HepG2 (cell line): ENCODE results near the gene GNG10. TPM values are rescaled to one million over a fixed set of nuclear protein-coding genes. Genes with fewer than 3 reads are reported as not detected.
A peak's percentile ranks its signal among the peaks of the same experiment; 100 is the strongest.

Experiments used
- ETV6 ChIP-seq: sonication (generic); formaldehyde crosslinking; conservative IDR thresholded peaks from 2 replicates; pipeline ENCODE4 v1.4.0; 2020; ENCODE audit warnings: missing genetic modification reagents
- HOXA7 ChIP-seq: sonication (generic); formaldehyde crosslinking; IDR thresholded peaks from 2 replicates; pipeline ENCODE4 v1.8.1; 2022; ENCODE audit warnings: mild to moderate bottlenecking, missing genetic modification reagents, moderate library complexity
- NCOA5 ChIP-seq: sonication (generic); formaldehyde crosslinking; IDR thresholded peaks from 2 replicates; pipeline ENCODE4 v1.4.0; 2020; ENCODE audit warnings: missing genetic modification reagents
- NFAT5 ChIP-seq: sonication (generic); formaldehyde crosslinking; IDR thresholded peaks from 2 replicates; pipeline ENCODE4 v1.4.0; 2020; ENCODE audit warnings: missing genetic modification reagents
- PCBP1 ChIP-seq: fragments of 200-400 bp; formaldehyde crosslinking; IDR thresholded peaks from 2 replicates; pipeline ENCODE4 v1.6.1; 2017; ENCODE audit warnings: mild to moderate bottlenecking, low read depth, low read length, borderline replicate concordance
- SKI ChIP-seq: fragments of 450-650 bp; IDR thresholded peaks from one replicate; pipeline ENCODE4 v1.6.1; 2018; ENCODE audit warnings: mild to moderate bottlenecking; ENCODE audit not compliant: partially characterized antibody
- SOX6 ChIP-seq, 2 experiments: fragments of 450-650 bp in 1 of 2; sonication (generic) in 1 of 2; formaldehyde crosslinking in 1 of 2; IDR thresholded peaks; 2 replicates each; pipeline versions ENCODE4 v1.4.0 to v1.6.1; 2017 to 2020; ENCODE audit warnings: antibody characterized with exemption in 1 of 2, mild to moderate bottlenecking in 1 of 2, missing genetic modification reagents in 1 of 2
- TGIF2 ChIP-seq: IDR thresholded peaks from 2 replicates; pipeline ENCODE4 v1.6.1; 2016; ENCODE audit warnings: control low read depth, missing compliant biosample characterization
- ZNF20 ChIP-seq: sonication (generic); formaldehyde crosslinking; IDR thresholded peaks from 2 replicates; pipeline ENCODE4 v1.4.0; 2020; ENCODE audit warnings: mild to moderate bottlenecking, moderate library complexity, missing genetic modification reagents
- ZNF512B ChIP-seq: sonication (generic); formaldehyde crosslinking; IDR thresholded peaks from 2 replicates; pipeline ENCODE4 v1.5.1; 2020; ENCODE audit warnings: missing genetic modification reagents, mild to moderate bottlenecking, borderline replicate concordance
- ZNF598 ChIP-seq: sonication (generic); formaldehyde crosslinking; IDR thresholded peaks from 2 replicates; pipeline ENCODE4 v1.5.1; 2020; ENCODE audit warnings: mild to moderate bottlenecking, missing genetic modification reagents, borderline replicate concordance
- polyA plus RNA-seq, 8 experiments: library from polyadenylated mRNA; depleted of rRNA in 3 of 8; stranded (reverse) in 7 of 8; unstranded in 1 of 8; fragments of >200 nt; fragmentation: Illumina TruSeq in 4 of 8; extraction: Trizol in 4 of 8; gene quantifications; 2 replicates each; pipeline versions ENCODE4 v1.2.1 to v1.2.3, GENCODE V29; 2011 to 2016; ENCODE audit warnings: low read depth in 4 of 8, missing spikeins in 1 of 8, mixed read lengths in 1 of 8; ENCODE audit not compliant: insufficient read depth in 1 of 8
- total RNA-seq, 5 experiments: library from RNA; depleted of rRNA; stranded (reverse); fragments of >200 nt; fragmentation: Illumina TruSeq; extraction: Trizol; gene quantifications; 2 replicates each; pipeline ENCODE4 v1.2.3, GENCODE V29; 2016; ENCODE audit warnings: low read depth in 1 of 5
- TF ChIP-seq, protein P1 (sequence below): sonication (generic); formaldehyde crosslinking; IDR thresholded peaks from 2 replicates; pipeline ENCODE4 v1.9.0; 2021; ENCODE audit warnings: missing genetic modification reagents, borderline replicate concordance
- TF ChIP-seq, protein P2 (sequence below): sonication (generic); formaldehyde crosslinking; IDR thresholded peaks from 2 replicates; pipeline ENCODE4 v1.4.0; 2020; ENCODE audit warnings: mild to moderate bottlenecking, missing genetic modification reagents
- TF ChIP-seq, protein P3 (sequence below): IDR thresholded peaks from 2 replicates; pipeline ENCODE4 v1.6.1; 2016; ENCODE audit warnings: low read depth

GNG10 gene
- total and polyA plus RNA-seq, 2 of the 13 experiments (the other 11 are each of a cell fraction or from before 2014, with no cell fraction given), result 29.8 to 32.4 TPM

- 0 out of 2 replicates have a peak, but pooled peaks have one; percentile 30 for TF ChIP-seq NFAT5
- TF ChIP-seq ZNF598 (CRISPR knock-in tag), result no peak
- TF ChIP-seq SKI, result peak; percentile 9
- TF ChIP-seq, protein P1, sequence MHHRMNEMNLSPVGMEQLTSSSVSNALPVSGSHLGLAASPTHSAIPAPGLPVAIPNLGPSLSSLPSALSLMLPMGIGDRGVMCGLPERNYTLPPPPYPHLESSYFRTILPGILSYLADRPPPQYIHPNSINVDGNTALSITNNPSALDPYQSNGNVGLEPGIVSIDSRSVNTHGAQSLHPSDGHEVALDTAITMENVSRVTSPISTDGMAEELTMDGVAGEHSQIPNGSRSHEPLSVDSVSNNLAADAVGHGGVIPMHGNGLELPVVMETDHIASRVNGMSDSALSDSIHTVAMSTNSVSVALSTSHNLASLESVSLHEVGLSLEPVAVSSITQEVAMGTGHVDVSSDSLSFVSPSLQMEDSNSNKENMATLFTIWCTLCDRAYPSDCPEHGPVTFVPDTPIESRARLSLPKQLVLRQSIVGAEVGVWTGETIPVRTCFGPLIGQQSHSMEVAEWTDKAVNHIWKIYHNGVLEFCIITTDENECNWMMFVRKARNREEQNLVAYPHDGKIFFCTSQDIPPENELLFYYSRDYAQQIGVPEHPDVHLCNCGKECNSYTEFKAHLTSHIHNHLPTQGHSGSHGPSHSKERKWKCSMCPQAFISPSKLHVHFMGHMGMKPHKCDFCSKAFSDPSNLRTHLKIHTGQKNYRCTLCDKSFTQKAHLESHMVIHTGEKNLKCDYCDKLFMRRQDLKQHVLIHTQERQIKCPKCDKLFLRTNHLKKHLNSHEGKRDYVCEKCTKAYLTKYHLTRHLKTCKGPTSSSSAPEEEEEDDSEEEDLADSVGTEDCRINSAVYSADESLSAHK, result no peak
- no peak for TF ChIP-seq ZNF512B (CRISPR knock-in tag)
- no peak for TF ChIP-seq SOX6 (IDR thresholded peaks at IDR 0.05)
- 0 out of 2 replicates have a peak, but pooled peaks have one; percentile 5 for TF ChIP-seq SOX6 (CRISPR knock-in tag; IDR thresholded peaks at IDR 0.05)
- no peak for TF ChIP-seq PCBP1
- TF ChIP-seq, protein P2, sequence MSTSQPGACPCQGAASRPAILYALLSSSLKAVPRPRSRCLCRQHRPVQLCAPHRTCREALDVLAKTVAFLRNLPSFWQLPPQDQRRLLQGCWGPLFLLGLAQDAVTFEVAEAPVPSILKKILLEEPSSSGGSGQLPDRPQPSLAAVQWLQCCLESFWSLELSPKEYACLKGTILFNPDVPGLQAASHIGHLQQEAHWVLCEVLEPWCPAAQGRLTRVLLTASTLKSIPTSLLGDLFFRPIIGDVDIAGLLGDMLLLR (CRISPR knock-in tag), result no peak
- TF ChIP-seq ZNF20 (CRISPR knock-in tag), result no peak
- TF ChIP-seq, protein P3, sequence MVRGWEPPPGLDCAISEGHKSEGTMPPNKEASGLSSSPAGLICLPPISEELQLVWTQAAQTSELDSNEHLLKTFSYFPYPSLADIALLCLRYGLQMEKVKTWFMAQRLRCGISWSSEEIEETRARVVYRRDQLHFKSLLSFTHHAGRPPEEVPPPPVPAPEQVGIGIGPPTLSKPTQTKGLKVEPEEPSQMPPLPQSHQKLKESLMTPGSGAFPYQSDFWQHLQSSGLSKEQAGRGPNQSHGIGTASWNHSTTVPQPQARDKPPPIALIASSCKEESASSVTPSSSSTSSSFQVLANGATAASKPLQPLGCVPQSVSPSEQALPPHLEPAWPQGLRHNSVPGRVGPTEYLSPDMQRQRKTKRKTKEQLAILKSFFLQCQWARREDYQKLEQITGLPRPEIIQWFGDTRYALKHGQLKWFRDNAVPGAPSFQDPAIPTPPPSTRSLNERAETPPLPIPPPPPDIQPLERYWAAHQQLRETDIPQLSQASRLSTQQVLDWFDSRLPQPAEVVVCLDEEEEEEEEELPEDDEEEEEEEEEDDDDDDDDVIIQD, result no peak
- no peak for TF ChIP-seq TGIF2 (CRISPR knock-in tag)
- no peak for TF ChIP-seq NCOA5 (CRISPR knock-in tag)
- no peak for TF ChIP-seq HOXA7 (CRISPR knock-in tag)
- peak; percentile 13; the same call in 1 of the 2 replicates for TF ChIP-seq ETV6 (CRISPR knock-in tag)
Observed at GRCh38 chr9:111661150-111661801, at the start of gene GNG10 (continued).
